NCI-H2029 treated with DMSO at 0.1 percent for 48 hours (cell line): ENCODE data around the gene C2orf72.

Experiments used
- DNase-seq: peaks from one replicate; lab custom pipeline; 2025; lab: John Stamatoyannopoulos, UW

Gene C2orf72

GRCh38 chr2:231069379-231070054 lies 32.2 kb downstream of the C2orf72 start:
- DNase-seq: no peak

DNA sequence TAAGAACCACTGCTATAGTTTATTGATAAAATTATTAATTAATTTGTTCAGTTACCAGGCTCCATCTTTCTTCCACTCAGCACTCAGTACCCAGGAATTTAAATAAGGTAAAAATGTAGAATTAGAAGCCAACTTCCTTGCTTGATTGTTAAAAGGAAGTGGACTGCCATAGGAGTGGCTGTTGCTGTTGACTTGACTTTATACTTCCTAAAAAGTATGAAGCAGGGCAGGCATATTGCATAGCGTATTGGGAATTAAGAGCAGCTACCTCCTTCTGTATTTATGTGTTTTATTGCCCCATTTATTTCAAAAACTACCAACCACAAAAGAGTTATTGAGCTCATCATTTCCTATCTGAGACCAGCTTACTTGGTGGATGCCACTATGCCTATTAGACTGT lies 47.2 kb downstream of the C2orf72 start:
- DNase-seq: no peak

DNA sequence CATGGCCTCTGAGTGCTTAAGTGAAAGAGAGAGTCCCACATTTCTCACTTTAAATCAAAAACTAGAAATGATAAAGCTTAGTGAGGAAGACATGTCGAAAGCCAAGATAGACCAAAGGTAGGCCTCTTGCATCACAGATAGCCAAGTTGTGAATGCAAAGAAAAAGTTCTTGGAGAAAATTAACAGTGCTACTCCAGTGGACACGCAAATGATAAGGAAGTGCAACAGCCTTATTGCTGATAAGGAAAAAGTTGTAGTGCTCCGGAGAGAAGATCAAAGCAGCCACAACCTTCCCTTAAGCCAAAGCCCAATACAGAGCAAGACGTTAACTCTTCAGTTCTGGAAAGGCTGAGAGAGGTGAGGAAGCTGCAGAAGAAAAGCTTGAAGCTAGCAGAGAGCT lies 51.4 kb downstream of the C2orf72 start:
- no peak for DNase-seq

DNA sequence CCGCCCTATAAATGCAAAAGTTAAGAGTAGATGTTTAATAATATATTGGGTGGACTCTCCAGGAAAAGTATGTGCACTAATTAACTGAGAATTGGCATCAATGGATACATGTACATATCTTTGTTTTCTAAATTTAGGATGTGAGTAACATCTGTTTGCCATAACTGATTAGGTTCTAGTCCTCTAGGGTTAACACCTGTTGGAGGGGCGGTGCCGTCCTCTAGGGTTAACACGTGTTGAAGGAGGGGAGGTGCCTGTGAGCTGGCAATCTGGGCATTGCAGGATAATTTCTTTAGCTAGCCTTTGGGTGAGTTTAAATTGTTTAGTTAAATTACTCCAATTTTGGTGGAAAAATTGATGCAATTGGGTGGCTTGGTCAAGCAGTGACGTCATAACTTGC lies 56.6 kb downstream of the C2orf72 start:
- no peak for DNase-seq

- DNase-seq: no peak
Measured at GRCh38 chr2:231094736-231095346, 57.5 kb downstream of the C2orf72 start.
